ENCODE data around the gene TOM1.

The TOM1 gene

DNA sequence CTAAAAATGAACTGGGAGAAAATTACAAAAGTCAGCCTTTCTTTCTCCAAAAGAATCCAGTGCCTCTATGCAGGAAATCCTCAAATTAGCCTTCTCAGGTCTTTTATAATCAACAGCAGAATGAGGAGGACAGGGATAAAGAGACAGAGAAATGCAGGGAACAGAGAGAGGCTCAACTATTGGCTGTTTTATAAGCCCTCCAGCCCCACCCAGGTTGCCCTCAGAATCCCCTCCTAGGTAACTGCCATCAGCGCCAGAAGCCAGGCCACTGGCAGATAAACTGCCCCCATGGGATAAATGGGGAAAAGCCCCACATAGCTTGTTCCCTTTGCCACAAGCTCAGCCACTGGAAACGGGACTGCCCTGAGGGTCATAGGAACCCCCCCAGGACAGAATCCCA, 70.3 kb downstream of the TOM1 start:
- no peak for DNase-seq (ENCODE audit: low read depth)

DNA sequence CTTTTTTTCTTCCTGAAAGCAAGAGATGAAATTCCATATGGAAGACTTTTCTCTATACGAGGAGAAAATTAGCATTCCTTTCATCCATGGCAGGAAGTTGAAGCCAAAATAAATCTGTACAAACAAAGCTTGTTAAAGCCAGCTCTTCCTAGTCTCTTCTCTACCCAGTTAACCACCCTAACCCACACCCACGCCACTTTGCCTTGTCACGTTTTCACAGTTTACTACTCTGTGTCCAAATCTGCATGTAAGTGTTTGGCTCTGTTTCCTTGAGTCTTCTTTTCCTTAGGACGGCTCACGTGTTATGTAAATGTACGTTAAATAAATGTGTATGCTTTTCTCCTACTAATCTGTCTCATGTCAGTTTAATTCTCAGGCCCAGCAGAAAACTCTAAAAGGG, 74.1 kb downstream of the TOM1 start:
- no peak for DNase-seq (ENCODE audit: low read depth)

DNA sequence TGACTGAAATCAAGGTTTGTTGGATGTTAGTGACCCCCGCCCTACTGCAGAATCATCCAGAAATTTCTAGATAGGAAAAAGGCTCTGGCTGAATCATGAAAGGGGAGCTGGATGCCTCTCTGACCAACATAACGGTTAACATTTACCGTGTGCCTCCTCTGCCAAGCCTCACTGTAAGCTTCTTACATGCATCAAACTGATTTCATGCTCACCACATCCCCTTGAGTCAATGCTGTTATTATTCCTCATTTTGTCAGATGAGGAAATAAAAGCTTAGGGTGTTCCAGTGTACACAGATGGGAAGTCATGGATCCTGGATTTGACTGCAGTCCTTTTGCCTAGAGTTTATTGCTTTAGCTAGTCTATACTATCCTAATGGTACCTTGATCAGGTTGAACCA, 75.3 kb downstream of the TOM1 start:
- DNase-seq (ENCODE audit: low read depth): no peak

DNA sequence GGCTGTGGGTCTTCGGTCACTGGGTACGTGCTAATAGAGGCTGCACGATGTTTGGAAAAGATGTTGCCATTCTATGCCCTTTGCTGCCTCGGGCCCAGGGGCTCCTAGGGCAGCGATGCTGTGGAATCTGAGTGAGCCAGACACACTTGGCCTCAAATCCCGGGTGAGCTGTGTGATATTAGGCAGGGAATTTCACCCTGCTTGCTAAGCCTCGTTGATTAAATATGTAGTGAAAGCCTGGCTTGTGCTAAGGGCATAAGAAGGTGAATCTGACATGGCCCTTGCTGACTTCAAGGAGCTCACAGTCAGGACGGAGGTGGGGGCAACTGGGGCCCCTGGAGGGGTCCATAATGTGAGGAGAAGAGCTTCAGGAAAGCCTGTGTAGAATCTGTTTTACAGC, 75.8 kb downstream of the TOM1 start:
- DNase-seq (ENCODE audit: low read depth): no peak

DNA sequence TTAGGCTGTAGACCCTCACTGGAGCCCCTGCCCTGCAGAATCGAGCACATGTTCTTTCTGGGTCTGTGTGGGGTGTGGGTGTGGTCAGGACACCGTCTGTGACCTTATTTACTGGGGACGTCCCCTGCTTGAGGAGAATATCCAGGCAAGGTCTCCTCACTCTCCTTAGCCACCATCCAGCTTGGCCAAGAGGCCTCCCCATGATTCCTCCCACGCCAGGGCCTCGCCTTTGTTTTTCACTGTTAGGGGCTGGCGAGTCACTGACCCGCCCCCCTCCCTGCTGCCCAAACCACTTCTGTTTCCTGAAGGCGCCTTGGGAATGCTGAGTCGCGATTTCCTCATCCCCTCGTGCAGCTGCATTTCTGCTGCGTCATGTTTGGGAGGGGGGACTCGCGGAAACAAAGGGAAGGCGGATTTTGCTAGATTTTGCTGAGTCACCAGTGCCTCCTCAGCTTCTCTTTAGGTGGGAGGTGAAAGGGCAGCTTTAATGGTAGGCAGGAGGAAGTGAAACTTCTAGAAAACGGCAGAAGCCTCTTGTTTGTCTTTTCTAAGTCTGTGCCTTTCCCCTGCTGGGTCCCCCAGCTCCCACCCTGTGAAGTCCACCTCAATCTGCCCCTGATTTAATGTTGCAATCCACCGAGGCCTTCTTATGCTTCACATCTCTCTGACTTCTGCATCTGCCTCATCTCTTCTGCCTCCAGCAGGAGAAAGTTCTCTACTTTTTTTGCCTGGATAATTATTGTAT, 77.2 kb downstream of the TOM1 start:
- DNase-seq (ENCODE audit: low read depth): peak; percentile 30

DNA sequence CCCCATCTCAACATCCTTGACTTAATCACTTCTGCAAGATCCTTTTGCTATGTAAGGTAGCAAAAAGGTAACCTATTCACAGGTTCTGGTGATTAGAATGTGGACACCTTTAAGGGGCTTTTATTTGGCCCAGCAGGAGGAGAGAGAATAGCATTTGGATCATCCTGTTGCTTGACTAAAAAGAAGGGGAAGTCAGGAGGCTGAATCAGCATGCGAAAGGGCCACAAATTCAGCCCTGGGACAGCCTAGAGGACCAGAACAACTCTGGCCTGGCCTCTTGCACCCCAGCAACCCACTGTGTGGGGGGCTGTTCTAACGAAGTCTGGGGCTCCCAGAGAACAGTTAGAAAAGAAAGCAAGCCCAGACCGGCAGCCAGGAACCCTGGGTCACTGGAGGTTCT, 78.0 kb downstream of the TOM1 start:
- DNase-seq (ENCODE audit: low read depth): no peak

DNA sequence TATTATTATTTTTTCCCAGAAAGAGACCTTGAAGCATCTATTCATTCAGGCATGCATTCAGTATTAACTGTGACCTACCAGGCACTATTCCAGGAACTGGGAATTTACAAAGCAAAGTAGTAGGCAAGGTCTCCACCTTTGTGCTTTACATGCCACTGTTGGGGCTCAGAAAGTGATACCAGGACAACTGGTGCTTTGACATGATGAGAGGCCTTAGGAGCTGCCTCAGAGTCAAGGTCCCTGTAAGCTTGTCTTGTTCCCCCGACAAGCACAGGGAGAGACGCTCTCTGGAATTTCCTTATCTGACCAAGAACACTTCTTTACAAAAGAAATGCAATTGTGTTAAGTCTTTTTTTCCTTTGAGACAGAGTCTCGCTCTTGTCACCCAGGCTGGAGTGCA, 78.9 kb downstream of the TOM1 start:
- no peak for DNase-seq (ENCODE audit: low read depth)

DNA sequence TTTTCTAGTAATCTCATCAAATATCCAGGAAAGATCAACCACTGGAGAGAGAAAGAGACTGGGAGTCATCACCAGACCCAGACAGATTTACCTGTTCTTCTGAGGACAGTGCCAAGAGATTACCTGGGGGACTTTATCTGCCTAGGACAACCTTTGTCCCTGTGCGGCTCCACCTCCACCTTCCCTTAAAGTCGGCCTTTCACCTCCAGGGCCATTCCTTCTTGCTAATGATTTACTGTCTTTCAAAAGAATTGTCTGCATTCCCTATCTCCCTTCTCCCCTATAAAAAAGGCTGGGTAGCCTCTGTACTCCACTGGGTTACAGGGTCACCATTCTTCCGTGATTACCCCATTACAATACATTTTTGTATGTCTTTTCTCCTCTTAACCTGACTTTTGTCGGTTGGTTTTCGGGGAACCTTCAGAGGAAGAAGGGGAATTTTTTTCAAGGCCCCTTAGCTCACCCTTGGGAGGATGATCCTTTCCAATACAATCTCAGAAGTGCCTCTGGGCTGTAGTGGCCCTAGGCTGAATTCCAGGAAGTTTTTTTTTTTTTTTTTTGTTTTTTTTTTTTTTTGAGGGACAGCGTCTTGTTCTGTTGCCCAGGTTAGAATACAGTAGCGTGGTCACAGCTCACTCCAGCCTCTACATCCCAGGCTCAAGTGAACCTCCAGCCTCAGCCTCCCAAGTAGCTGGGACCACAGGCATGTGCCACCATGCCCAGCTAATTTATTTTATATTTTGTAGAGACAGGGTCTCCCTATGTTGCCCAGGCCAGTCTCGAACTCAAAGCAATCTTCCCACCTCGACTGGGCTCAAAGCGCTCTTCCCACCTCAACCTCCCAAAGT, 79.7 kb downstream of the TOM1 start:
- DNase-seq (ENCODE audit: low read depth): no peak

DNA sequence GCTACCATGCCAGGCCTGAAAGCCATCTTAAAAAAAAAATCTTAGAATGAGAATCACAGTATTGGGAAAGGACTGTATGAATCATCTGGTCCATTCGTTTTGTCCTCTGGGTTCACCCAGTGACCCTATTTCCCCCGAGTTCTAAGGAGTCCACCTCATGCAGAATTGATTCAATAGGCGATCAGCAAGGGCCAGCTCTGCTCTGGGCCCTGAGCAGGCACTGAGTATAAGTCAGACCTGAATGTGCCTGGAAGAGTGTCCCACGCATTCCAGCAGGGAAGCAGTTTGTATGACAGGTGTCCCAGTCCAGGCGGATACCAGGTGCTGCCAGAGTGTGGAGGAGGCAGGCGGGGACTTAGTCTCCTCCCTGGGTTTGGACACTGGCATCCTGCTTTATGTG, 80.3 kb downstream of the TOM1 start:
- DNase-seq (ENCODE audit: low read depth): no peak

DNA sequence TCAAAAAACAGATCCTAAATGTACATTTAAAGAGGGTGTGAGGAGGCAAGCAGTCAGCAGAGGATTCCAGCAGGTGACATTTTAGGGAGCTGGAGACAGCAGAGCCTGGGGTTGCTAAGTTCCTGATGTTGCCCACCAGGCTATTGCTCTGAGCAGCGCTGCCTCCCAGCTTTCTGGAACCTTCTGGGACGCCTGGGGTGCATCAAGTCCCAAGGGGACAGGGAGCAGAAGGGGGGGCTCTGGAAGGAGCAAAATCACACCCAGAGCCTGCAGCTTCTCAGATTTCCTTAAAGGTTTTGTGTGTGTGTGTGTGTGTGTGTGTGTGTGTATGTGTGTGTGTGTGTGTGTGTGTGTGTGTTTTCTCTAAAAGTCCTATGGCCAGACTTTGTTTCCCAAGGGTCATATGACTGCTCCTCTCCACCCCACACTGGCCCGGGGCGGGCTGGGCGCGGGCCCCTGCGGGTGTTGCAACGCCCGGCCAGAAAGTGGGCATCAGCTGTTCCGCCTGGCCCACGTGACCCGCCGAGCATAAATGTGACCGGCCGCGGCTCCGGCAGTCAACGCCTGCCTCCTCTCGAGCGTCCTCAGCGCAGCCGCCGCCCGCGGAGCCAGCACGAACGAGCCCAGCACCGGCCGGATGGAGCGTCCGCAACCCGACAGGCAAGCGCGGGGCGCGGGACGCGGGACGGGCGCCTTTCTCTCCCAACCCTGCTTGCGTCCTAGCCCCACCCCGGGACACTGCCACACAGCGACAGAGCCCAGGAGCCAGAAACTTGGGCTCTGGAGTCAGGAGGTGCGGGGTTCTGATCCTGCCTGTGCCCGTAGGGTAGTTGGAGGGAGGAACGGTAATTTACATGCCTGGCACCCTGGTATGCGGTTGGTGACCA, 81.1 kb downstream of the TOM1 start, which contains the start of gene HMOX1:
HMOX1 (plus strand) TSS at position 560 of the 887 bp plus-strand sequence; CDS start at position 638, 78 bp downstream.
- peak; percentile 45 for DNase-seq (ENCODE audit: low read depth)

DNA sequence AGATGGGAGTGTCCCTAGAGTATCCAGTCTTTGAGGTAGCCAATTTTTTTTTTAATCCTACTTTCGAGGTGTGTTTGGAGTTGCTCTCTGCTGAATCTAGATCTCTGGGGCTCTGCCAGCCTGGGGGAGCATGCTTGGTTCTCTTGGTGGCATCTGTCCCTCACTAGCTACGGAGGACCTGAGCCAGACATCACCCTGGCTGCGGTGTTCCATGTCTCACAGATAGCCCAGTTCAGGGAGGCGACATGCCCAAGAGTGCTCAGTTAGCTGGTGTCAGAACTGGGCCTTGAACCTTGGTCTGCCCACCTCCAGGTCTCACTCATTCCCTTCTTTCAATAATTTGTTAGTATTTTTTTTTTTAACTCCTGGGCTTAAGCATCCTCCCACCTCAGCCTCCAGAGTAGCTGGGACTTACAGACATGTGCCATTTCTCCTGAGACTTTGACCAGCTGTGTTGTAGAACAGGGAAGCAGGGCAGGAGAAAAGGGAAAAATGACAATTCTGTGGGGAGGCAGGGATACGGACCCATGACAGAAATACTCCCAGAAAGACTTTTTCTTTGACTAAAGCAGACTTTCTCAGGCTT, 81.8 kb downstream of the TOM1 start:
- DNase-seq (ENCODE audit: low read depth): no peak

DNA sequence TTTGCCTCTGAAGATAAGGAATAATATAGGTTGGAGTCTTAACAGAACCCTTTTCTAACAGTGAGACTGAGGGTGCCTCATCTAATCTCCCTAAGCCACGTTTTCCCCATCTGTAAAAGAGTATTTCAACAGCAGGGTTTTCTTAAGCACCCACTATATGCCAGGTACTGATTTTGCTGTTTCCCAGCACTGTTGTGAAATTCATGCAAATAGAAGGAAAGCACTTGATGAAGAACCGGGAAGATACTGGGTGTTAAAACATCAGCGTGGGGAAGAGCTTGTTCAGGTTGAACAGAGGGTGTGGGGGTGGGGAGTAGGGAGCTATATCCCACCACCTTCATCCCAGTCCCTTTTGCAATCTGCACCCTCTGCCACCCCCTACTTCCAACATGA, 84.0 kb downstream of the TOM1 start:
- DNase-seq (ENCODE audit: low read depth): no peak

DNA sequence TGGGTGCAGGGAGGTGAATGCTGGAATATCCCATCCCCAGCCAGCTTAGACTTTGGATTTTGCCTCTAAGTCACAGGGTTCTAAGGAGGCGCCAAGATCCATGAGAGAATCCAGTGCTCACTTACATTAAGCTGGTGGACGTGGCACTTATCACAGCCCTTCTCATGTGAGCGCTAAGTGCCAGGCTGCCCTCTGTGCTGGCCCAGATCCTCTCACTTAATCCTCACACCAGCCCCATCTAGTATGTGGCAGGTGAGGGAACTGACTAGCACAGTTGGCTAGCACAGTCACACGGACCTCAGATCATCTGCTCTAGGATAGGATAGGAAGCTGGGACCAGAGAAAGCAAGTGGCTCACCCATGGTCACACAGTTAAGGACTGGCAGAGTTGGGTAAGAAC, 84.8 kb downstream of the TOM1 start:
- DNase-seq (ENCODE audit: low read depth): no peak

DNA sequence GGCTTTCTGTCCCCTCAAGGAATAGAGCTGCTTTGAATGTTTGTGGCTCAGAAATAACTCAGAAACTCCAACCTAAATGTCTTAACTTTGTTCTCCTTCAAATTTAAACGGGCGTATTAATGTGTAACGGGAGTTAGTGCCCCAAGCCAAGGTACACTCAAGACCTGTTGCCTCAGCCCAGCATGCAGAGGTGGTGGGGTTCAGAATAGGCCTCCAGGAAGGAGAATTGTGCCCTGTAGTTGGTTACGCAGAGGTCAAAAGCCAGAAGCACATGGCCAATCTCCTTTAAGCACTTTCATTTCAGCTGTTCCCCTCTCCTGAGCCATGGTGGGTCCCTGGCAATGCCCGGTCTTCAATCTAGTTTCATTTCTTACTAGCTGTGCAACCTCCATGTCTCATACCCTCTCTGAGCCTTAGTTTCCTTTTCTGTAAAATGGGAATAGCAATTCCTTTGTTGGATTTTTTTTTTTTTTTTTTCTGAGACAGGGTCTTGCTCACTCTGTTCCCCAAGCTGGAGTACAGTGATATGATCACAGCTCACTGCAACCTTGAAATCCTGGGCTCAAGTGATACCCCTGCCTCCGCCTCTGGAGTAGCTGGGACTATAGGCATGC, 85.4 kb downstream of the TOM1 start:
- no peak for DNase-seq (ENCODE audit: low read depth)

DNA sequence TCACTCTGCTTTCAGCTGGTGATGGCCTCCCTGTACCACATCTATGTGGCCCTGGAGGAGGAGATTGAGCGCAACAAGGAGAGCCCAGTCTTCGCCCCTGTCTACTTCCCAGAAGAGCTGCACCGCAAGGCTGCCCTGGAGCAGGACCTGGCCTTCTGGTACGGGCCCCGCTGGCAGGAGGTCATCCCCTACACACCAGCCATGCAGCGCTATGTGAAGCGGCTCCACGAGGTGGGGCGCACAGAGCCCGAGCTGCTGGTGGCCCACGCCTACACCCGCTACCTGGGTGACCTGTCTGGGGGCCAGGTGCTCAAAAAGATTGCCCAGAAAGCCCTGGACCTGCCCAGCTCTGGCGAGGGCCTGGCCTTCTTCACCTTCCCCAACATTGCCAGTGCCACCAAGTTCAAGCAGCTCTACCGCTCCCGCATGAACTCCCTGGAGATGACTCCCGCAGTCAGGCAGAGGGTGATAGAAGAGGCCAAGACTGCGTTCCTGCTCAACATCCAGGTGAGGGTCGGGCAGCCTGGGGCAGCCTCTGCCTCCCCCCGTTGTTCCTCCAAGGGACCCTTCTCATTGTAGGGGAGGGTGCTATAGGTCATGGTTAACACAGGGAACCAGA, 87.1 kb downstream of the TOM1 start:
- DNase-seq (ENCODE audit: low read depth): no peak

DNA sequence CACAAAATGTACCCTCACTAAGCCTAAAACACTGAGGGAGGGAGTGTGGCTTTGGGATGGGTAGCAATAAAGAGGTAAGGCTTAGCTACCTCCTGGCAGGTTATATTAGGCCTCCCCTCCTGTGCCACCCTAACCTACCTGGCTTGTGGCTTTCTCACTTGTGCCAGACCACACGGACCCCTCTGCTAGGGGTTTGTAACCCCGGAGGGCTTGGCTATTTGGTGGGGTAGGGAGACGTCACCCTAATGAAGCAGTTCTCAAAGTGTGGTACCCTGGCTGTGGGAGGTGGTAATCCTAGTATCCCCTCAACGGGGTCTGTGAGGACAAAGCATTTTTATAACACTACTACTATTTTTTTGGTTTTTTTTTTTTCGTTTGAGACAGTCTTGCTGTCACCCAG, 91.2 kb downstream of the TOM1 start:
- no peak for DNase-seq (ENCODE audit: low read depth)

DNA sequence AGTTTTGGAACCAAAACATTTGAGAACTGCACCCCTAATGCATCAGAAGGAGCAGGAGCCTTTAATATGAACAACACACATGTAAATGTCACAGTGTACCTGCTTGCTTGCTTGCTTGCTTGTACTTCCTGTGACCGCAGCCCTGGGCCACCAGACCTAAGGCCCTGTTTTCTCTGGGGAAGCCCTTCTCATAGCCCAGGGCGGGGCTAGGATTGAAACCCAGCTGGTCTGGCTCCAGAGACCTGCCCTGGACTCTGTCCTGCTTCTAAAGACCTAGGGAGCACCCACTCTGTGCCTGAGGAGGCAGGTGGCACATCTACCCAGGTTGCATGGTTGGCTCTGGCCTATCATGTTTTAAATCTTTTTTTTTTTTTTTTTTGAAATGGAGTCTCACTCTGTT, 92.7 kb downstream of the TOM1 start:
- DNase-seq (ENCODE audit: low read depth): no peak

DNA sequence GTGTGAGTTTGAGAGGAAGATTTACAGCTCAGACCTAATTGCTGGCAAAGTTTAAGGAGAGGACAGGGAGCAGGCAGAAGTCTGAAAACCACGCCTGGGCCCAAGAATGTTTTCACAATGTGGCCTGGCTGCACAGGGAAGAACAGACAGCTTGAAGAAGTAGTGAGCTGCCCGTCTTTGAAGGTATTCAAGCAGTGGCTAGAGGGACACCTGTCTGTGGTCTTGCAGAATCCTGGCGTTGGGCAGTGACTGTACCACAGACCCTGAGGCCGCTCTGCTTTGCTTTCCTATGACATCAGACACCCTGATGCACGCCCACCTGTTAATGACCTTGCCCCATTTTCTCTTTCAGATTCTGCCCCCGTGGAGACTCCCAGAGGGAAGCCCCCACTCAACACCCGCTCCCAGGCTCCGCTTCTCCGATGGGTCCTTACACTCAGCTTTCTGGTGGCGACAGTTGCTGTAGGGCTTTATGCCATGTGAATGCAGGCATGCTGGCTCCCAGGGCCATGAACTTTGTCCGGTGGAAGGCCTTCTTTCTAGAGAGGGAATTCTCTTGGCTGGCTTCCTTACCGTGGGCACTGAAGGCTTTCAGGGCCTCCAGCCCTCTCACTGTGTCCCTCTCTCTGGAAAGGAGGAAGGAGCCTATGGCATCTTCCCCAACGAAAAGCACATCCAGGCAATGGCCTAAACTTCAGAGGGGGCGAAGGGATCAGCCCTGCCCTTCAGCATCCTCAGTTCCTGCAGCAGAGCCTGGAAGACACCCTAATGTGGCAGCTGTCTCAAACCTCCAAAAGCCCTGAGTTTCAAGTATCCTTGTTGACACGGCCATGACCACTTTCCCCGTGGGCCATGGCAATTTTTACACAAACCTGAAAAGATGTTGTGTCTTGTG, 93.7 kb downstream of the TOM1 start:
- no peak for DNase-seq (ENCODE audit: low read depth)

DNA sequence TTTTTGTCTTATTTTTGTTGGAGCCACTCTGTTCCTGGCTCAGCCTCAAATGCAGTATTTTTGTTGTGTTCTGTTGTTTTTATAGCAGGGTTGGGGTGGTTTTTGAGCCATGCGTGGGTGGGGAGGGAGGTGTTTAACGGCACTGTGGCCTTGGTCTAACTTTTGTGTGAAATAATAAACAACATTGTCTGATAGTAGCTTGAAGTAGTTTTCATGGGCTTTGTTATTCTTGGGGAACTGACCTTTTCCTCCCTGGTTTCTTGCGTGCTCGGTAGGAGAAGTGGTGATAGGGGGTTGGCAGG, 94.3 kb downstream of the TOM1 start:
- DNase-seq (ENCODE audit: low read depth): no peak

DNA sequence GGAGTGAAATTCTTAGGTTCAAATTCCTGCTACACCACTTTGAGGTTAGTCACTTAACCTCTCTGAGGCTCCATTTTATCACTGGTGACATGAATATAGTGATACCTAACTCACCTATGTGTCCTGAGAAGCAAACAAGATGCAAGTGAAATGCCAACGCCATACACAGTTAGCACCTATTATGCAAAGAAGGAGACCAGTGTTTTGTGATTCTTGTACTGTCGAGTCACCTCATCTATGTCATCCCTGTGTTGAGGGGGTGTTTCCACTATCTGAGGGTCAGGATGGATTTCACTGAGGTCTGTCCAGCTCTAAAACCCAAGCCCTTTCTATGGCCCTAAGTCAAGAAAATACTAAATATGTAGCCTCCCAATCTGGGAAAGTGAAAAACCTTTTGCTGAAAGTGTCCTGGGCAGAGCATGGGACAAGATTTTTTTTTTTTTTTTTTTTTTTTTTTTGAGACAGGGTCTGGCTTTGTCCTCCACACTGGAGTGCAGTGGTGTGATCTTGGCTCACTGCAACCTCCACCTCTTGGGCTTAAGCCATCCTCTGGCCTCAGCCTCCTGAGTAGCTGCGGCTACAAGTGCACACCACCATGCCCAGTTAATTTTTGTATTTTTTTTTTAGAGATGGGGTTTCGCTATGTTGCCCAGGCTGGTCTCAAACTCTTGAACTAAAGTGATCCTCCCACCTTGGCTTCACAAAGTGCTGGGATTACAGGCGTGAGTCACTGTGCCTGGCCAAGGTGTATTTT, 95.3 kb downstream of the TOM1 start:
- DNase-seq (ENCODE audit: low read depth): no peak

All from stimulated activated CD8-positive, alpha-beta memory T cell treated with anti-CD3 and anti-CD28 coated beads, Interleukin-12 subunit alpha, Interleukin-12 subunit beta, amount 100 ng/mL, for 4 hours (primary cell).